Right atrium auricular region (tissue), 2 donors: ENCODE data around the gene RAB40B. TPM values are rescaled to one million over a fixed set of nuclear protein-coding genes. Genes with fewer than 3 reads are reported as not detected.

Source experiments
- DNase-seq: peaks from one replicate; pipeline ENCODE4 v3.0.0-alpha.2; 2019; ENCODE audit warnings: low spot score
- H3K27ac ChIP-seq, 2 donors: fragments of 200-600 bp; sonication (generic); 1 replicate in 1 of 2; 2 replicates in 1 of 2; pipeline ENCODE4 v1.5.1; 2016 to 2019
- H3K27me3 ChIP-seq, 2 donors: fragments of 200-600 bp; sonication (generic); one replicate each; pipeline versions ENCODE4 v1.5.1 to v1.6.0; 2017 to 2019
- H3K36me3 ChIP-seq: fragments of 200-600 bp; sonication (generic); one replicate; pipeline ENCODE4 v1.5.1; 2016
- H3K4me1 ChIP-seq, 2 donors: fragments of 200-600 bp; sonication (generic); one replicate each; pipeline versions ENCODE4 v1.5.1 to v1.6.0; 2017 to 2019
- H3K4me3 ChIP-seq, 2 donors: fragments of 200-600 bp; sonication (generic); 1 replicate in 1 of 2; 2 replicates in 1 of 2; pipeline ENCODE4 v1.5.1; 2017 to 2019; ENCODE audit warnings: mild to moderate bottlenecking in 1 of 2, moderate library complexity in 1 of 2
- H3K9me3 ChIP-seq, 2 donors: fragments of 200-600 bp; sonication (generic); one replicate each; pipeline ENCODE4 v1.5.1; 2019
- total RNA-seq, 2 donors: library from RNA; depleted of rRNA; stranded (reverse); fragments of >200 nt; gene quantifications; one replicate each; pipeline ENCODE4 v1.1.0, GENCODE V29; 2016
- TF ChIP-seq, protein P1 (sequence below), 2 donors: fragments of 200-600 bp; sonication (generic); IDR thresholded peaks; one replicate each; pipeline ENCODE4 v1.5.1; 2019; ENCODE audit warnings: antibody characterized with exemption in 2 of 2

RAB40B gene
- total RNA-seq, 2 donors from 2014 or later: 10.2 to 20.8 TPM

GRCh38 chr17:82644148-82644547 lies 54.4 kb downstream of the RAB40B start:
- peaks cover 41% of the 10 kb centered on the region for H3K36me3 ChIP-seq
- no peak overlapping the region for H3K4me3 ChIP-seq
- TF ChIP-seq, protein P1, sequence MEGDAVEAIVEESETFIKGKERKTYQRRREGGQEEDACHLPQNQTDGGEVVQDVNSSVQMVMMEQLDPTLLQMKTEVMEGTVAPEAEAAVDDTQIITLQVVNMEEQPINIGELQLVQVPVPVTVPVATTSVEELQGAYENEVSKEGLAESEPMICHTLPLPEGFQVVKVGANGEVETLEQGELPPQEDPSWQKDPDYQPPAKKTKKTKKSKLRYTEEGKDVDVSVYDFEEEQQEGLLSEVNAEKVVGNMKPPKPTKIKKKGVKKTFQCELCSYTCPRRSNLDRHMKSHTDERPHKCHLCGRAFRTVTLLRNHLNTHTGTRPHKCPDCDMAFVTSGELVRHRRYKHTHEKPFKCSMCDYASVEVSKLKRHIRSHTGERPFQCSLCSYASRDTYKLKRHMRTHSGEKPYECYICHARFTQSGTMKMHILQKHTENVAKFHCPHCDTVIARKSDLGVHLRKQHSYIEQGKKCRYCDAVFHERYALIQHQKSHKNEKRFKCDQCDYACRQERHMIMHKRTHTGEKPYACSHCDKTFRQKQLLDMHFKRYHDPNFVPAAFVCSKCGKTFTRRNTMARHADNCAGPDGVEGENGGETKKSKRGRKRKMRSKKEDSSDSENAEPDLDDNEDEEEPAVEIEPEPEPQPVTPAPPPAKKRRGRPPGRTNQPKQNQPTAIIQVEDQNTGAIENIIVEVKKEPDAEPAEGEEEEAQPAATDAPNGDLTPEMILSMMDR (IDR thresholded peaks at IDR 0.05): no peak
- H3K27me3 ChIP-seq: no peaks in the 10 kb centered on the region
- H3K27ac ChIP-seq: no peak overlapping the region
- H3K9me3 ChIP-seq: no peaks in the 10 kb centered on the region
- peaks cover 0 to 20% of the 10 kb centered on the region in 2 donors for H3K4me1 ChIP-seq
- DNase-seq: no peak

DNA sequence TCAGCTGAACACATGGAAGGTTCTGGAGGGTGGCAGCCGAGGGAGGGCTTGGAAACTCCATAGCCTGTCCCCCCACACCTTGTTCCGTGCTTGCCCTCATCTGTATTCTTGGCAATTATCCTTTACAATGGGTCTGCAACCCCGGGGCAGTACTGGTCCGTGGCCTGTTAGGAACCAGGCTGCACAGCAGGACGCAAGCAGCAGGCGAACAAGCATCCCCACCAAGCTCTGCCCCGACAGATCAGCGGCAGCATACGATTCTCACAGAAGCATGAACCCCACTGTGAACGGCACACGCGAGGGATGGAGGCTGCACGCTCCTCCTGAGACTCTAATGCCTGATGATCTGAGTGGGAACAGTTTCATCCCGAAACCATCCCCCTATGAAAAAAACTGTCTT lies 56.5 kb downstream of the RAB40B start:
- H3K4me3 ChIP-seq: no peak overlapping the region
- H3K27ac ChIP-seq: no peak overlapping the region
- H3K9me3 ChIP-seq: no peaks in the 10 kb centered on the region
- TF ChIP-seq, protein P1 (IDR thresholded peaks at IDR 0.05): no peak
- no peak for DNase-seq
- H3K36me3 ChIP-seq: peaks cover 41% of the 10 kb centered on the region
- H3K27me3 ChIP-seq: no peaks in the 10 kb centered on the region
- peaks cover 0 to 11% of the 10 kb centered on the region in 2 donors for H3K4me1 ChIP-seq

DNA sequence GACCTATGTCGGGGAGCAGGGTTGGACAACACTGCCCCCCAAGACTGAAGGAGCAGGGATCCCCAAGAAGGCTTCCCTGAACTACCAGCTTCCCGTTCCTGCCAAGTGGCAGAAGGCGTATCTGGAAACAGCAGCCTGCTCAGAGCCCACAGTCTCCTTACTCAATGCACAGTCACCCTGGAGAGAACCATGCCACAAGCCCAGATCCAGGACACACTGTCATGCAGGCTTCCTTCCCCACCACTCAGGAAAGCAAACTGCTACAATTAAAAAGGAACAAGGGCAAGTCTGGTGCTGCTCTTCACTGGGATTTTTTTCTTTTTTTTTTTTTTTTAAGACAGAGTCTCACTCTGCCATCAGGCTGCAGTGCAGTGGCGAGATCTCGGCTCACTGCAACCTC lies 58.5 kb downstream of the RAB40B start:
- Histone ChIP-seq H3K4me3 (no peak overlapping the region), H3K4me1 (no peaks in the 10 kb centered on the region), H3K27ac (no peak overlapping the region), H3K36me3 (peaks cover 41% of the 10 kb centered on the region), H3K9me3 (no peaks in the 10 kb centered on the region), H3K27me3 (no peaks in the 10 kb centered on the region)
- TF ChIP-seq, protein P1 (IDR thresholded peaks at IDR 0.05): no peak
- DNase-seq: no peak

- Histone ChIP-seq H3K36me3 (peaks cover 42% of the 10 kb centered on the region), H3K4me1 (no peaks in the 10 kb centered on the region), H3K27ac (no peak overlapping the region), H3K9me3 (no peaks in the 10 kb centered on the region), H3K4me3 (no peak overlapping the region), H3K27me3 (no peaks in the 10 kb centered on the region)
- DNase-seq: no peak
- TF ChIP-seq, protein P1 (IDR thresholded peaks at IDR 0.05): no peak
Measured at GRCh38 chr17:82639628-82640027, 58.9 kb downstream of the RAB40B start.

DNA sequence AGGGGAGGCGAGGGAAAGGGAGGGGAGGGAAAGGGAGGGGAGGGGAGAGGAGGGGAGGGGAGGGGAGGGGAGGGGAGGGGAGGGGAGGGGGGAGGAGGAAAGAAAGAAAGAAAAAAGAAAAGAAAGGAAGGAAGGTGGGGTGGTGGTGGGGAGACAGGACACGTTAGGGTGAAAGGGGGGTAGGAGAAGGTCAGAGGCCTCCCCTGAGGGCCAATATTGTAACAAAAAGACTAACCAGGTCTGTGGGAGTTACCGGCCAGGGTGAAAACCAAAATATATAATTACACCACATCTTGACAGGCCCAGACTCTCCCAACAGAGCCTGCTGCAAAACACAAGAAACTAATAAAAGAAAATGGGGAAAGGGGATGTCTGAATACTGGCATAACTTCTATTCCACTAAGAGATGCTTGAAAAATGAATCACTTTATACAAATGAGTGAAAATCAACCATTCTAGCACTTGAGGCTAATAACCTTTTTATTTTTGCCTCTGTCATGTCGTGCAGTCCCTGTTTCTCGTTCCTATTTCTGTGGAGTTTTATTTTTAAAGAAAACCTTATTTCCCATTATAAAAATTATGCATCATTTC lies 60.2 kb downstream of the RAB40B start:
- H3K27ac ChIP-seq: no peak overlapping the region
- TF ChIP-seq, protein P1 (IDR thresholded peaks at IDR 0.05): no peak
- H3K36me3 ChIP-seq: peaks cover 44% of the 10 kb centered on the region
- H3K9me3 ChIP-seq: no peaks in the 10 kb centered on the region
- no peak for DNase-seq
- no peaks in the 10 kb centered on the region for H3K4me1 ChIP-seq
- no peaks in the 10 kb centered on the region for H3K27me3 ChIP-seq
- no peak overlapping the region for H3K4me3 ChIP-seq
